Endodermal cell (in vitro differentiated cells): ENCODE measurements around the gene HLA-DRB5. TPM values are rescaled to one million over a fixed set of nuclear protein-coding genes. Genes with fewer than 3 reads are reported as not detected.

Experiments
- DNase-seq: peaks from one replicate; pipeline ENCODE4 v3.0.0-alpha.2; 2017
- H3K27ac ChIP-seq: 2 replicates; pipeline ENCODE4 v1.5.1; 2013; ENCODE audit warnings: mild to moderate bottlenecking, low read depth, low read length, moderate library complexity
- H3K27me3 ChIP-seq: 2 replicates; pipeline ENCODE4 v1.6.1; 2013; ENCODE audit warnings: mild to moderate bottlenecking, low read length, moderate library complexity; ENCODE audit not compliant: insufficient read depth, control insufficient read depth, poor library complexity, severe bottlenecking
- H3K36me3 ChIP-seq: 2 replicates; pipeline ENCODE4 v1.7.0; 2013; ENCODE audit warnings: mild to moderate bottlenecking, low read length, moderate library complexity; ENCODE audit not compliant: control insufficient read depth, insufficient read depth
- H3K4me1 ChIP-seq: one replicate; pipeline ENCODE4 v1.7.0; 2013; ENCODE audit warnings: low read length; ENCODE audit not compliant: control insufficient read depth, insufficient read depth
- H3K4me3 ChIP-seq: 2 replicates; pipeline ENCODE4 v1.5.1; 2013; ENCODE audit warnings: mild to moderate bottlenecking, low read length, moderate library complexity
- H3K9ac ChIP-seq: 2 replicates; pipeline ENCODE4 v1.6.1; 2013; ENCODE audit warnings: mild to moderate bottlenecking, low read length, moderate library complexity; ENCODE audit not compliant: poor library complexity, severe bottlenecking; ENCODE audit errors: extremely low read depth
- H3K9me3 ChIP-seq: 2 replicates; pipeline ENCODE4 v1.6.1; 2013; ENCODE audit warnings: mild to moderate bottlenecking, low read length, moderate library complexity; ENCODE audit not compliant: control insufficient read depth
- H3K27ac Mint-ChIP-seq: 2 replicates; pipeline ENCODE4 v1.8.0; 2020; ENCODE audit warnings: mixed read lengths
- H3K27me3 Mint-ChIP-seq: 2 replicates; pipeline ENCODE4 v1.8.0; 2021; ENCODE audit warnings: mild to moderate bottlenecking, mixed read lengths; ENCODE audit not compliant: insufficient read depth
- H3K36me3 Mint-ChIP-seq: 2 replicates; pipeline ENCODE4 v1.8.0; 2020; ENCODE audit warnings: low read depth, mixed read lengths
- H3K4me1 Mint-ChIP-seq: 2 replicates; pipeline ENCODE4 v1.8.0; 2020; ENCODE audit warnings: mixed read lengths
- H3K4me3 Mint-ChIP-seq: 2 replicates; pipeline ENCODE4 v1.8.0; 2020; ENCODE audit warnings: mild to moderate bottlenecking, moderate library complexity, mixed read lengths
- H3K9me3 Mint-ChIP-seq: 2 replicates; pipeline ENCODE4 v1.8.0; 2020; ENCODE audit warnings: mild to moderate bottlenecking, mixed read lengths
- WGBS, 2 experiments: methylation state at CpG; one replicate each; pipeline versions ENCODE4 v1.1.5 to v1.1.7; 2013; ENCODE audit warnings: missing lambda C conversion rate in 2 of 2, mixed read lengths in 1 of 2; ENCODE audit not compliant: insufficient coverage in 1 of 2, insufficient read length in 1 of 2; 5-methylcytosine and 5-hydroxymethylcytosine counted together
- total RNA-seq, 2 donors: library from RNA; stranded (reverse); fragmentation: NEBNext Ultra II Directional in 1 of 2; extraction: Animal tissue kit (Norgen Biotek cat#: 25700) in 1 of 2; gene quantifications; 2 replicates in 1 of 2; 3 replicates in 1 of 2; pipeline ENCODE4 v1.2.1, GENCODE V29; 2021
- TF ChIP-seq, protein P1 (sequence below): fragments of 200-600 bp; sonication (generic); conservative IDR thresholded peaks from 2 replicates; pipeline ENCODE4 v1.5.0; 2021; ENCODE audit warnings: antibody characterized with exemption, mild to moderate bottlenecking

HLA-DRB5 gene
- total RNA-seq, 2 donors from 2014 or later, result 0.71 to 0.92 TPM

DNA sequence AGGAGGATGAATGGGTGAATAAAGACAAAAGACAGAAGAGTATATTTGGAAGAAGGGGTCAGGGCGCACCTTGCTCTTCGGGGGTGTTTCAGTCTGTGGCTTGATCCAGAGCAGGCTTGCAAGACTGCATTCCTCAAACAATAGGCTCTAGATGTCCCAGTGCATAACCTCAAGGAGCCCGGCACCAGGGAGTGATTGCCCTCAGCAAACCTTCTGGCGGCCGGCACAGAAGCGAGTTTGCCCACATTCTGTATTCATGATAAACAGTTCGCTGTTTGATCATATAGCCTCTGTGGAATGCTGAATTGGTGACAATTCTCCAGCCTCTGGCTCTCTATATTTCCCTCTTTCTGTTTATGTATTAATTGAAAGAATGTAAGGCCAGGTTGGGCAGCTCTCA, 29.7 kb upstream of the HLA-DRB5 start:
- no peak for DNase-seq
- Histone ChIP-seq H3K27me3 (no peaks in the 10 kb centered on the region), H3K4me1 (no peaks in the 10 kb centered on the region), H3K4me3 (no peak overlapping the region), H3K27ac (no peak overlapping the region), H3K36me3 (no peaks in the 10 kb centered on the region), H3K9ac (no peak overlapping the region), H3K9me3 (no peaks in the 10 kb centered on the region)
- Mint-ChIP-seq H3K4me3 (no peak overlapping the region), H3K27me3 (peaks cover 40% of the 10 kb centered on the region), H3K36me3 (no peaks in the 10 kb centered on the region), H3K27ac (no peak overlapping the region), H3K9me3 (peaks cover 3% of the 10 kb centered on the region), H3K4me1 (no peaks in the 10 kb centered on the region)
- 92 to 96% methylated on average over 2 to 7 of the region's 7 CpGs for WGBS, 2 experiments
- TF ChIP-seq, protein P1, sequence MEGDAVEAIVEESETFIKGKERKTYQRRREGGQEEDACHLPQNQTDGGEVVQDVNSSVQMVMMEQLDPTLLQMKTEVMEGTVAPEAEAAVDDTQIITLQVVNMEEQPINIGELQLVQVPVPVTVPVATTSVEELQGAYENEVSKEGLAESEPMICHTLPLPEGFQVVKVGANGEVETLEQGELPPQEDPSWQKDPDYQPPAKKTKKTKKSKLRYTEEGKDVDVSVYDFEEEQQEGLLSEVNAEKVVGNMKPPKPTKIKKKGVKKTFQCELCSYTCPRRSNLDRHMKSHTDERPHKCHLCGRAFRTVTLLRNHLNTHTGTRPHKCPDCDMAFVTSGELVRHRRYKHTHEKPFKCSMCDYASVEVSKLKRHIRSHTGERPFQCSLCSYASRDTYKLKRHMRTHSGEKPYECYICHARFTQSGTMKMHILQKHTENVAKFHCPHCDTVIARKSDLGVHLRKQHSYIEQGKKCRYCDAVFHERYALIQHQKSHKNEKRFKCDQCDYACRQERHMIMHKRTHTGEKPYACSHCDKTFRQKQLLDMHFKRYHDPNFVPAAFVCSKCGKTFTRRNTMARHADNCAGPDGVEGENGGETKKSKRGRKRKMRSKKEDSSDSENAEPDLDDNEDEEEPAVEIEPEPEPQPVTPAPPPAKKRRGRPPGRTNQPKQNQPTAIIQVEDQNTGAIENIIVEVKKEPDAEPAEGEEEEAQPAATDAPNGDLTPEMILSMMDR, result no peak

DNA sequence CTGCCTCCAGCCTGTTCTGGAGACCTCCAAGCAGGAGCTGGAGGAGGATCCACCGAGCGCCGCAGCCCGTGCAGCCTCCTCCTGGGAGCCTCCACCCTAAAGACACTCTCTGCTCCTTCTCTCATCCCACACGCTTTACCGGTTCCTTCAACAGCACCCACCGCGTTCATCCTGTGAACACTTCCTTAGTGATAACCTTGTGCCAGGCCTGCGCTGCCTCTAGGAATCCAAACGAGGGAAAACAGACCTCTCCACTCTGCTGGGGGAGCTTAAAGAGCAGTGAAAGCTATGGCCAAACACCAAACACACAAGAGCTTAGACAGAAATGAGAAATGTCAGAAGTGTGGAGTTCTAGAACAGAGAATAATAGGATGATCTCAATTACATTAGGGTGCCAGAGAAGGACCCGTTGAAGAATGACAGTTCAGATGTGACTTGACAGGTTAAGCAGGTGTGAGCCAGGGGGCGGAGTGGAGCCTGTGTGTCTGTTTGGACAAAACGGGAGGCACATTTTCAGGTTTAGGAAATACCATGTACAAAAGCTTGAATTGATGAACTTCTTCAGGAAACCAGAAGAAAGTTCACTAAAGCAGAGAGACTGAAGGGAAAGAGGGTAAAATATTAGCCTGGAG, 28.5 kb upstream of the HLA-DRB5 start:
- no peaks in the 10 kb centered on the region for H3K9me3 ChIP-seq

GRCh38 chr6:32554116-32554965, 24.3 kb upstream of the HLA-DRB5 start:
- no peak overlapping the region for H3K4me3 Mint-ChIP-seq
- H3K27me3 Mint-ChIP-seq, result peaks cover 5% of the 10 kb centered on the region
- Histone ChIP-seq H3K9ac (no peak overlapping the region), H3K4me3 (no peak overlapping the region), H3K36me3 (no peaks in the 10 kb centered on the region), H3K4me1 (no peaks in the 10 kb centered on the region), H3K9me3 (no peaks in the 10 kb centered on the region), H3K27me3 (no peaks in the 10 kb centered on the region), H3K27ac (no peak overlapping the region)
- H3K36me3 Mint-ChIP-seq, result no peaks in the 10 kb centered on the region
- TF ChIP-seq, protein P1, result no peak
- peaks cover 15% of the 10 kb centered on the region for H3K4me1 Mint-ChIP-seq
- no peak for DNase-seq
- 80 to 91% methylated on average over 1 to 9 of the region's 9 CpGs for WGBS, 2 experiments
- H3K9me3 Mint-ChIP-seq, result peaks cover under 1% of the 10 kb centered on the region
- no peak overlapping the region for H3K27ac Mint-ChIP-seq

More for the DNA sequence above, 28.5 kb upstream of the HLA-DRB5 start:
- TF ChIP-seq, protein P1, result no peak
- Histone ChIP-seq H3K27me3 (no peaks in the 10 kb centered on the region), H3K27ac (no peak overlapping the region), H3K4me3 (no peak overlapping the region), H3K9ac (no peak overlapping the region), H3K36me3 (no peaks in the 10 kb centered on the region), H3K4me1 (no peaks in the 10 kb centered on the region)
- no peak overlapping the region for H3K4me3 Mint-ChIP-seq
- no peaks in the 10 kb centered on the region for H3K36me3 Mint-ChIP-seq
- WGBS, 2 experiments, result 73 to 78% methylated on average over 6 to 13 of the region's 13 CpGs
- no peak for DNase-seq
- peaks cover 29% of the 10 kb centered on the region for H3K27me3 Mint-ChIP-seq
- peaks cover 4% of the 10 kb centered on the region for H3K4me1 Mint-ChIP-seq
- no peak overlapping the region for H3K27ac Mint-ChIP-seq
- H3K9me3 Mint-ChIP-seq, result peaks cover 3% of the 10 kb centered on the region
